Measurements from ENCODE around the gene GCN1.
"Not testable (repeated sequence)": the region's sequence is repeated elsewhere in the genome, so short reads cannot be mapped to it uniquely, and the experiment has no call there.

Gene GCN1

GRCh38 chr12:120209851-120210250, 15.3 kb upstream of the GCN1 start:
- TF ChIP-seq, protein P1, sequence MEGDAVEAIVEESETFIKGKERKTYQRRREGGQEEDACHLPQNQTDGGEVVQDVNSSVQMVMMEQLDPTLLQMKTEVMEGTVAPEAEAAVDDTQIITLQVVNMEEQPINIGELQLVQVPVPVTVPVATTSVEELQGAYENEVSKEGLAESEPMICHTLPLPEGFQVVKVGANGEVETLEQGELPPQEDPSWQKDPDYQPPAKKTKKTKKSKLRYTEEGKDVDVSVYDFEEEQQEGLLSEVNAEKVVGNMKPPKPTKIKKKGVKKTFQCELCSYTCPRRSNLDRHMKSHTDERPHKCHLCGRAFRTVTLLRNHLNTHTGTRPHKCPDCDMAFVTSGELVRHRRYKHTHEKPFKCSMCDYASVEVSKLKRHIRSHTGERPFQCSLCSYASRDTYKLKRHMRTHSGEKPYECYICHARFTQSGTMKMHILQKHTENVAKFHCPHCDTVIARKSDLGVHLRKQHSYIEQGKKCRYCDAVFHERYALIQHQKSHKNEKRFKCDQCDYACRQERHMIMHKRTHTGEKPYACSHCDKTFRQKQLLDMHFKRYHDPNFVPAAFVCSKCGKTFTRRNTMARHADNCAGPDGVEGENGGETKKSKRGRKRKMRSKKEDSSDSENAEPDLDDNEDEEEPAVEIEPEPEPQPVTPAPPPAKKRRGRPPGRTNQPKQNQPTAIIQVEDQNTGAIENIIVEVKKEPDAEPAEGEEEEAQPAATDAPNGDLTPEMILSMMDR (IDR thresholded peaks at IDR 0.05; ENCODE audit: low read depth, low read length): no peak
- DNase-seq (ENCODE audit: extremely low read depth, low read depth): no peak

DNA sequence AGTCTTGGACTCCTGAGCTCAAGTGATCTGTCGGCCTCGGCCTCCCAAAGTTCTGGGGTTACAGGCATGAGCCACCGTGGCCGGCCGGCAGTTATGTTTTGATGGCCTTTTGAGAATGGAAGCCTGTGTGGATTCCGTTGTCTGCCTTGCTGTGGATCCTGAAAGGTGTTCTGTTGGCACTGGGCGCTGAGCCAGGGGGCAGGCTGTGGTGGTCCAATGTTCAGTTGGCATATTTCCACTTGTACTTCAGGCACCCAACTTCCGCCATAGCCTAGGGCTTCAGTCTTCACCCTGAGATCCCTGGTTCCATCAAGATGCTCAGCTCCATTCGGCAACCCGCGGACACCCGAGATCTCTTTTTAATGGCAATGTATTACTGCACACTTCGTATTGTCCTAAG, 12.7 kb upstream of the GCN1 start:
- DNase-seq (ENCODE audit: extremely low read depth, low read depth): no peak
- TF ChIP-seq, protein P1 (IDR thresholded peaks at IDR 0.05; ENCODE audit: low read depth, low read length): no peak

DNA sequence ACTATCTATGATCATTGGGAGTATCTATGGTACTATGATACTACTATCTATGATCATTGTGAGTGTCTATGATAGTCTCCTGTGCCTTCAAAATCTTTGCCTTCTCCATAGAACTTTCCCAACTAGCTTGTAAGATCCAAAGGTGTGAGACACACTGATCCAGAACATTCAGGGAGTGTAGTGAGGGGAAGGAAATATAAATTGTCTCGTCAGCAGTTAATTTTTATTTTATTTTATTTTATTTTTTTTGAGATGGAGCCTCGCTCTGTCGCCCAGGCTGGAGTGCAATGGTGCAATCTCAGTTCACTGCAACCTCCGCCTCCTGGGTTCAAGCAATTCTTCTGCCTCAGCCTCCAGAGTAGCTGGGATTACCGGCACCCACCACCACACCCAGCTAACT, 12.3 kb upstream of the GCN1 start:
- not testable (repeated sequence) for DNase-seq (ENCODE audit: extremely low read depth, low read depth)

GRCh38 chr12:120206228-120206627, 11.7 kb upstream of the GCN1 start:
- no peak for DNase-seq (ENCODE audit: extremely low read depth, low read depth)
- TF ChIP-seq, protein P1 (IDR thresholded peaks at IDR 0.05; ENCODE audit: low read depth, low read length): no peak

DNA sequence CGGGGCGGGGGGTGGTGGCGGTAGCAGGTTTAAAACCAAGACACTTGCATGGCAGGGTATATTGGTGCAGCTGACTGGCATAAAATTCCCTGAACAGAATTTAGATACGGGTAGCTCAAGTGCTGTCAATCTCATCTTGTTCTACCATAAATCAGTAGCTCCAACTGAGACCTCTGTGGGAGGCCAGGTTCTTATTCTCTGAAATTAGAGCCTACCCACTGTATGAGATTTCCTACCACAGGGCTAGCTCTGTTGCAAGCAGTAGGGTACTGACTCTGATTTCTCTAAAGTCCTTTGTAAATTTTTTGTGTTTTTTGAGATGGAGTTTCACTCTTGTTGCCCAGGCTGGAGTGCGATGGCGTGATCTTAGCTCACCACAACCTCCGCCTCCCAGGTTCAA, 9.7 kb upstream of the GCN1 start:
- DNase-seq (ENCODE audit: extremely low read depth, low read depth): no peak
- TF ChIP-seq, protein P1 (IDR thresholded peaks at IDR 0.05; ENCODE audit: low read depth, low read length): no peak

- DNase-seq (ENCODE audit: extremely low read depth, low read depth): no peak
- TF ChIP-seq, protein P1 (IDR thresholded peaks at IDR 0.05; ENCODE audit: low read depth, low read length): no peak
Observed at GRCh38 chr12:120200364-120200800, 5.9 kb upstream of the GCN1 start.

- peak; percentile 91 for DNase-seq (ENCODE audit: extremely low read depth, low read depth)
- TF ChIP-seq, protein P1 (IDR thresholded peaks at IDR 0.05; ENCODE audit: low read depth, low read length): no peak
Observed at GRCh38 chr12:120199595-120200306, 5.2 kb upstream of the GCN1 start.

DNA sequence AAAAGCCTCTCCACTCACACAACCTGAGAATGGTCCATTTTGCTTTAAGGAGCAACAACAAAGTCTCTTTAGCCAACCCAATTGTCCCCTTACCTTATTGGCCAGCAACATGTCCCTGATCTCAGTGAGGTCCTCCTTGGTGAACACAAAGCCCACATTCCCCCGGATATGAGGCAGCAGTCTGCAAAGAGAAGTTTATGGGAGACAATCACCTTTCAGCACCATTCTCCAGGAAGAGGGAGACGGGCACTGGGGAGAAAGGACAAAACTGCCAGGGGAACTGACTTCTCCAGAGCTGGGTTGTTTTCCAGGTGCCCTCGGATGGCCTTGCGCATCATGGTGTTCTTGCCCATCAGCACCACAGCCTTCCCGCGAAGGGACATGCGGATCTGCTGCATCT, 4.5 kb upstream of the GCN1 start:
- DNase-seq (ENCODE audit: extremely low read depth, low read depth): no peak
- TF ChIP-seq, protein P1 (IDR thresholded peaks at IDR 0.05; ENCODE audit: low read depth, low read length): no peak
